Activated CD8-positive, alpha-beta memory T cell treated with anti-CD3 and anti-CD28 coated beads for 36 hours (primary cell): Measurements from ENCODE around the gene TXNDC16. TPM values are rescaled to one million over a fixed set of nuclear protein-coding genes. Genes with fewer than 3 reads are reported as not detected.
"Not testable (repeated sequence)": the region's sequence is repeated elsewhere in the genome, so short reads cannot be mapped to it uniquely, and the experiment has no call there.

Experiments
- CTCF ChIA-PET: fragments of 350-600 bp; sonication (Branson Sonifier 250); formaldehyde crosslinking; loops from one replicate; lab custom pipeline; 2021; ENCODE audit warnings: antibody characterized with exemption; lab: Charles Lee
- POLR2A ChIA-PET: fragments of 350-600 bp; sonication (Branson Sonifier 250); formaldehyde crosslinking; loops from one replicate; lab custom pipeline; 2021; ENCODE audit warnings: antibody characterized with exemption; lab: Charles Lee
- total RNA-seq, 2 experiments: library from RNA; stranded (reverse); gene quantifications; one replicate each; pipeline ENCODE4 v1.2.3, GENCODE V29; 2021

TXNDC16 gene
- total RNA-seq, 2 experiments from 2014 or later = 5.0 to 5.2 TPM

GRCh38 chr14:52547526-52547925 is 4.8 kb downstream of the TXNDC16 start:
- POLR2A ChIA-PET = no interaction called here
- CTCF ChIA-PET = no interaction called here

- ChIA-PET POLR2A (no interaction called here), CTCF (no interaction called here)
Observed at GRCh38 chr14:52547027-52547426, 5.3 kb downstream of the TXNDC16 start.

- ChIA-PET CTCF (no interaction called here), POLR2A (interaction anchor here (0.5 kb wide), 1 partner anchor 171 kb away, joined by 3 read pairs; no protein-coding TSS in a partner anchor)
Observed at GRCh38 chr14:52546318-52546670, 6.0 kb downstream of the TXNDC16 start.

- ChIA-PET POLR2A (no interaction called here), CTCF (no interaction called here)
Observed at GRCh38 chr14:52545584-52546317, 6.6 kb downstream of the TXNDC16 start.

GRCh38 chr14:52538623-52539022 is 13.7 kb downstream of the TXNDC16 start:
- CTCF ChIA-PET = no interaction called here
- POLR2A ChIA-PET = no interaction called here

GRCh38 chr14:52536269-52536668 is 16.0 kb downstream of the TXNDC16 start:
- CTCF ChIA-PET = no interaction called here
- POLR2A ChIA-PET = interaction anchor here (0.6 to 0.7 kb wide), 2 partner anchors 15 to 183 kb away, joined by 3 to 5 read pairs; no protein-coding TSS in a partner anchor

DNA sequence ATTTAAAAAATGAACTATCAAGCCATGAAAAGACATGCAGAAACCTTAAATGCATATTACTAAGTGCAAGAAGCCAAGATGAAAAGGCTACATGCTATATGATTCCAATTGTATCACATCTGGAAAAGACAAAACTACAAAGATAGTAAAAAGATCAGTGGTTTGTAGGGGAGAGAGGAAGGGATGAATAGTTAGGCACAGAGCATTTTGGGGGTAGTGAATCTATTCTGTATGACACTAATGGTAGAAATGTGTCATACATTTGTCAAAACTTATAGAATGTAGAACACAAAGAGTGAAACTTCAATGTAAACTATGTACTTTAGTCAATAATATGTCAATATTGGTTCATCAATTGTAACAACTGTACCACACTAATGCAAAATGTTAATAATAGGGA is 20.8 kb downstream of the TXNDC16 start:
- CTCF ChIA-PET = no interaction called here
- POLR2A ChIA-PET = no interaction called here

- ChIA-PET POLR2A (no interaction called here), CTCF (no interaction called here)
Observed at GRCh38 chr14:52527052-52527451, 25.3 kb downstream of the TXNDC16 start.

- ChIA-PET CTCF (no interaction called here), POLR2A (no interaction called here)
Observed at GRCh38 chr14:52522581-52523345, 29.5 kb downstream of the TXNDC16 start.

DNA sequence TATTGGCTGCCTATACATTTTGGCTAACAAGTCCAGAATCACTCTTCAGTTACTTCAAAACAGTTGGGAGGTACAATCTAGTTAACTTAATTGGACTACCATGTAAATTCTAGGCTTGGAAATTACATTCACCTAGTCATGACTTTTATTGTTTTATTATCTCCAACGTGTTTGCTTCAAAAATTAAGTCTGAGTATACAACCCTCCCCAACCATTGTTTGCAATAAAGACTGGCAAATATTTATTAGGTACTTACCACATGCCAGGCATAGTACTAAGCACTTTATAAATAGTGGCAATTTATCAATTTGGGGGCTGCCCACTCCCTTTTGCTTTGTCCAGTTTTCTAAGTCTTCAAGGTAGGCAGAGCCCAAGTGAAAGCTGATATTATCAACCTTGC is 30.3 kb downstream of the TXNDC16 start:
- ChIA-PET CTCF (no interaction called here), POLR2A (no interaction called here)

- CTCF ChIA-PET = no interaction called here
- POLR2A ChIA-PET = no interaction called here
Observed at GRCh38 chr14:52514046-52514811, 38.1 kb downstream of the TXNDC16 start.

DNA sequence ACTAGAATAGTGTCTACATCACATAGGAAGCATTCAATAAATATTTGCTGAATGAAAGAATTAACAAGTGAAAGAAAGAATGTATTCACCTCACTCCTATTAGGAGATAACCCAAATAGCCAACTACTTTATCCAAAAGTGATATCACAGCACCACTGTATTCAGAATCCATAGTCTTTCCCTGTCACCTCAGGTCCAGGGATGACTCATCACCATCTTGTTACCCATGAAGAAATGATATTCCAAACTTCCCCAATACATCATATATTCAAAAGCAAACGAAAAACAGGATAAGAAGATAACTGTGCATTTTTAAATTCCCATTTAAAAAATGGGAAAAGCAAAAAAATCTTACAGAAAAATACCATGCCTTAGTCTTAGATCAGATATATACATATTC is 39.1 kb downstream of the TXNDC16 start:
- CTCF ChIA-PET = no interaction called here
- POLR2A ChIA-PET = no interaction called here

DNA sequence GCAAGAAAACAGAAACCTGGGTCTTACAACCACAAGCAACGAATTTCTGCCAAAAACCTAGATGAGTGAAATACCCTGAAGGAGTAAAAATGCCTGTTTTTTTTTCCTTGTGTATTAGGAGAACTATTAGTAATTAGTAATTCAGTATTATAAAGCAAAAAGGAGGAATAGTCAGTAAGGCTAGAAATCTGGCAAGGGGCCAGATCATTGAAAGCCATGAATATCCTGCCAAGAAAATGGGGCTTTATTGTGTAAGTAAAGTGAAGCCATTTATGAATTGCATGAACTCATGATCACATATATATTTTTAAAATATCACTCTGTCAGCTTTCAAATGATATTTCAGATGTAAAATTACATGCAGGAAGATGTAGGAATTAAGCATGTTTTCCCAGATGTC is 57.9 kb downstream of the TXNDC16 start:
- POLR2A ChIA-PET = no interaction called here
- CTCF ChIA-PET = no interaction called here

DNA sequence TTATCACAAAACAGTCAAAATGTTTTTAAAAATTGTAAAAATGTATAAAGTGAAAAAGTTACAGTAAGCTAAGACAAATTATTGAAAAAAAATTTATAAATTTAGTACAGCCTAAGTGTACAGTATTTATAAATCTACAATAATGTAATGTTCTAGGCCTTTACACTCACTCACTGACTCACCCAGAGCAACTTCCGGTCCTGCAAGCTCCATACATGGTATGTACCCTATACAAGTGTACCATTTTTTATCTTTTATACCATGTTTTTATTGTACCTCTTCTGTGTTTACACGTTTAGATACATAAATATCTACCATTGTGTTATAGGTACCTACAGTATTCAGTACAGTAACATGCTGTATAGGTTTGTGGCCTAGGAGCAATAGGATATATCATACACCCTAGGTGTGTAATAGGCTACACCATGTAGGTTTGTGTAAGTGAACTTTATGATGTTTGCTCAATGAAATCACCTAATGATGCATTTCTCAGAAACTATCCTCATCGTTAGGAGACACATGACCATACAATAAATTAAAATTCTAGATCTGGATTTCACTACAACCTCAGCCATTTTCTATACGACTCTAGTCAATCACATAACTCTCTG is 66.8 kb downstream of the TXNDC16 start:
- ChIA-PET POLR2A (no interaction called here), CTCF (no interaction called here)

DNA sequence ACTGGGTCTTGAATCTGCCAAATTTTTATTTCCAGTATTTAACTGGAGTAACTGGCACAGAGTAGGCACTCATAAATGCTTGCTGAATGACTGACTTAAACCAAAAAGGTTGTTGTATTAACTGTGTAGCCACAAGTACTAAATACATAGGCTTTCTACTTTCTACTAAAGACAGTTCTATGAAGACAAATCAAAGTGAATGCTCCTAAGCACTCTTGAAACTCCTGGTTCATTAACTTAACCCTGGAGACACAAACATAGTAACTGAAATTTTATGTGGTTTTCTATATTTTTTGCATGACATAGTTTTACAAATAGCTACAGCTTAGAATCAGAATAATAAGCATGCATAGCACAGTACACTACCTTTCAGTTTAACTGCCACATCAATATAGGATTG is 70.4 kb downstream of the TXNDC16 start:
- ChIA-PET CTCF (no interaction called here), POLR2A (no interaction called here)

GRCh38 chr14:52473557-52473956 is 78.7 kb downstream of the TXNDC16 start:
- ChIA-PET CTCF (no interaction called here), POLR2A (no interaction called here)

- ChIA-PET POLR2A (no interaction called here), CTCF (no interaction called here)
Observed at GRCh38 chr14:52472728-52473127, 79.6 kb downstream of the TXNDC16 start.

- POLR2A ChIA-PET, CTCF ChIA-PET: not testable (repeated sequence)
Observed at GRCh38 chr14:52472251-52472650, 80.1 kb downstream of the TXNDC16 start.

GRCh38 chr14:52467515-52468266 is 84.6 kb downstream of the TXNDC16 start:
- POLR2A ChIA-PET = no interaction called here

More at GRCh38 chr14:52467515-52468266, 84.6 kb downstream of the TXNDC16 start:
- CTCF ChIA-PET = no interaction called here
